GM18502 (cell line): Measurements from ENCODE around the gene VAPB.
"Not testable (repeated sequence)": the region's sequence is repeated elsewhere in the genome, so short reads cannot be mapped to it uniquely, and the experiment has no call there.

Experiments used
- ATAC-seq: cut with Tn5 transposase; IDR thresholded peaks from one replicate; pipeline ENCODE4 v1.9.1; 2021; ENCODE audit warnings: mild to moderate bottlenecking; ENCODE audit not compliant: unreplicated experiment, poor library complexity

Gene VAPB, protein sequence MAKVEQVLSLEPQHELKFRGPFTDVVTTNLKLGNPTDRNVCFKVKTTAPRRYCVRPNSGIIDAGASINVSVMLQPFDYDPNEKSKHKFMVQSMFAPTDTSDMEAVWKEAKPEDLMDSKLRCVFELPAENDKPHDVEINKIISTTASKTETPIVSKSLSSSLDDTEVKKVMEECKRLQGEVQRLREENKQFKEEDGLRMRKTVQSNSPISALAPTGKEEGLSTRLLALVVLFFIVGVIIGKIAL

GRCh38 chr20:58388882-58389323 lies at the start of gene VAPB:
TSS of gene VAPB (plus strand) at chr20:58389229. CDS start at chr20:58389460, 231 bp downstream.
- peak; percentile 96 for ATAC-seq

- ATAC-seq, result no peak
Measured at GRCh38 chr20:58339741-58340140, 49.3 kb upstream of the VAPB start.

DNA sequence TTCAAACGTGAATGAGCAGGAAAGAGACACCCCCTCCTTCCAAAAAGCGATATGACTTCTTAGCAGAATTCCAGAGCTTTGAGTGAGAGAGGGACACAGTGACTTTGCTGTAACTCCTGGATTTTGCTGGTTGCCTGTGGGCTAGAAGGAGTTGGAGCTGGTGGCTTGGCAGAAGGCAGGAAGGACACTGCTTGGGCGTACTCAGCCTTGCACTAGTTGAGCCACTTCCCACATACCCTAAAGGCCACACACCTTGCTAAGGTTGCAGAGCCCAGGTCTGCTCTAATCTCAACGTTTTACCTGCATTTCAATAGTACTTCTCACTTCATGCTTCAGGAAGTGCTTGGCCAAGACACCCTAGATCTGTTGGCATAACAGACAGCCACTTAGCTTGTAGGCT lies 48.9 kb upstream of the VAPB start:
- no peak for ATAC-seq

- ATAC-seq, result no peak
Measured at GRCh38 chr20:58340853-58341252, 48.2 kb upstream of the VAPB start.

DNA sequence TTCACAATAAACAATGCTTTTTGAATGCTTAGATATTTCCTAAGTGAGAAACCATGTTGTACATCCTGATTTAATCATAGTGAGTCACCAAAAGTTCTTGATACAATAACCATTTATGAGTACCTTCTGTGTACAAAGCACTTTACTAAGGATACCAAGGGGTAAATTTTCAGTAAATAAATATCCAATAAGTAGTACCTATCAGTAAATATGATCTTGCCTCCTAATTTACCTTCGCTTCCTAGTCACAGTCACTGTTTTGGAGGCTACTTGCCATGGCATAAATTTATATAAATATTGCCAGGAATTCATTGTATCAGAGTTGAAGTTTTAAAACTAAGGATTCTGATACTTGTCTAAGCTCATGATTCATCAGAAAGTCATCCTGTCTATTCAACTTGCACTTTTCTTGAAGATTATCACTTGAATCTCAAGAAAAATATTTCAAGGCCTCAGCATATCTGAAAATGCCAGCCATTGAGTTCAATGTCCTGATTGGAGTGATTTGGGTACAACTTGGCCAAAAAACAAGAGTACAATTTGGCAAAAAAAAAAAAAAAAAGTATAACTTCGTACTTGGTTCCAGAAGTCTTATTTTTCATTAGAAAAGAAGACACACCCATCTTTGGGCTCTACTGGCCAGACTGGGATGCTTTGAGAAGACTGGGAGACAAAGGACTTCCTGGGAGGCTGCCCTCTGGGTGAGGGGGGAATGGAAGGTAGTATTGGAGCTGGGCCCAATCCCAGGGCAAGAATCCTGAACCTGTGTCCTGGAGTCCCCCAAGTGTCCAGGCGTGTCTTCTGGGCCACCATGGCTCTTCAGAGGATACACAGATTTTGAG lies 46.7 kb upstream of the VAPB start:
- no peak for ATAC-seq

DNA sequence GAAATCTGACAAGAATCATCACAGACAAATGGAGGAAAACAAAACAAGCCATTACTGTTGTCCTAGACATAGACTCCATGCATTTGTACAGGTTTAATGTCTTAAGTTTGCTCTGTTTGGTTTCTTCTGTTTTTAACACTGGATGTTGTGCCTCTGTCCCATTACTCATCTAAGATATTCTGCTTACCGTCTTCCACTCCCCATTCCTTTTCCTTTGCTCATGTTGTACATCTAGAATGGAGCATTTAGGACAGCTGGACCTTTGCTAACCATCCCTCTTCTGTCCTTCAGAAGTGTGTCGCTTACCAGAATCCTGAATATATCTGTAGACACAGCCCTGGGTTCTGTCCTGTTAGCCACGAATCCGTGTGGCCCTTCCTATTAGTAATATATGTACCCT lies 44.3 kb upstream of the VAPB start:
- no peak for ATAC-seq

GRCh38 chr20:58349570-58349969 lies 39.5 kb upstream of the VAPB start:
- no peak for ATAC-seq

DNA sequence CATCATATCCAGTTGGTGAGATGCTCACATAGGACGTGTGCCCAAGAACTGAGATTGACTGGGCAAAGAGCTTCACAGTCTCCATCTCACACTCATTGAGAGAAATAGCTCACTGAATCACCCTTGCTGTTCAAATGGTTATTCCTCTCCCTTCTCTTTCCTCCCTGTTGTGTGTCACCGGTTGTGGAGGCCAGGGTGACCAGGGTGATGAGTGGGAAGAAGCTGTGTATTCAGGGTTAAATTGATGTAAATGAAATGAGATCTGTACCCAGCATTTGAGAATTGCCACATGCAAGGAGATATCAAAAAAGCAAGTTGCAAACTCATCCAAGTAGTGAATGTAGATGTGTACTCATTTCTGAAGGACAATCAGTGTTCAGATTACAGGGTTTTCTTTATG lies 36.6 kb upstream of the VAPB start:
- ATAC-seq, result no peak

DNA sequence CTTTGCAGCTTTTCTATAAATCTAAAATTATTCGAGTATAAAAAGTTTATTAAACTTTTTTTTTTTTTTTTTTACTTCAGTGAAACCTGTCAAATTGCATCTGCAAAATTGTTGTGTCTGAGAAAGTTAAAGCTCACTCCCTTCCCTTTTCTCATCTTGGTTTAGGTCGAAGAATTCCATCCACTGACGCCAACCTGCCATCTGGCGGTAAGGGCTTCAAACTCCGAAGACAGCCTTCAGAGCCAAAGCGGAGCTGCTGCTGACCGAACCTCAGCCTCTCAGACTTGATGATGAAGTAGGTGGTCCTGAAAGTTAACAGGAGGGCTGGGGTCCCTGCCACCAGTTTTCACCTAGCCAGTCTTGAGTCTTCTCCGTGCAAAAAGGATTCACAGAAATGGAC lies 29.6 kb upstream of the VAPB start:
- no peak for ATAC-seq

- ATAC-seq, result no peak
Measured at GRCh38 chr20:58360936-58361335, 28.1 kb upstream of the VAPB start.

DNA sequence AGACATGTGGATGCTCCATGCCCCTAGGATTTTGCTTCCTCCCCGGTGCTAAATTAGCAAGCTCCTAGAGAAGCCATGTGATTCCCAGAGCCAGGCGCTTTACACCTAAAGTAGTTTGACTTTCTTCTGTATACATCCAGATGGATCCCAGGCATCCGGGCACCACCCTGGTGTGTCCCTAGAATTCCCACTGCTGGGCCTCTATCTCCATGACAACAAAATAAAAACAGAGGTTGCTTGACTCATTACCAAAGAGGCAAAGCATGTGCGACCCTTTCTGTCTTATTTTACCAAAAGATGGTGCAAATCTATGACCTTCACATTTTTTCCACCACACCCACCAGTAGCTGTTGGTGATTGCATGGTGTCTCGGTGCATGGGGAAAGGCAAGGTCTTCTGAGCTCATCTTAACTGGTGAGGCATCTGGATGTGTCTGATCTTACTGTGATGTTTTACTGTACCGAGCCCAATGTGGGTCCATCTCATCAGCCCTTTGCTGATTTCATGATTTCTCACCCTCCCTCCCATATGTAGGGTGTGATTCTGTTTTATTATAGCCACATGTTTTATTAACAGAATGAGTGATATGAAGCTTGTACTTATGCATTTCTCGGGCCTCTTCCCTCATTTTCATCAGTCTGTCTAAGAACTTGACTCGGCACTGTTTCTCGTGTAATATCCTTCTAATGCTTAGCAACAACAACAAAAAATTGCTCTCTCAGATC lies 27.4 kb upstream of the VAPB start:
- ATAC-seq, result no peak

GRCh38 chr20:58362206-58362516 lies 26.9 kb upstream of the VAPB start:
- no peak for ATAC-seq

GRCh38 chr20:58362970-58363369 lies 26.1 kb upstream of the VAPB start:
- ATAC-seq, result no peak

GRCh38 chr20:58366866-58367265 lies 22.2 kb upstream of the VAPB start:
- no peak for ATAC-seq

GRCh38 chr20:58372806-58373205 lies 16.2 kb upstream of the VAPB start:
- ATAC-seq, result no peak

GRCh38 chr20:58373296-58373695 lies 15.7 kb upstream of the VAPB start:
- ATAC-seq, result not testable (repeated sequence)

GRCh38 chr20:58374027-58374850 lies 14.8 kb upstream of the VAPB start:
- no peak for ATAC-seq

- ATAC-seq, result no peak
Measured at GRCh38 chr20:58374906-58375758, 13.9 kb upstream of the VAPB start.

- ATAC-seq, result no peak
Measured at GRCh38 chr20:58375759-58376352, 13.2 kb upstream of the VAPB start.
